Glutamatergic neuron (in vitro differentiated cells): ENCODE measurements around the gene BBX. TPM values are rescaled to one million over a fixed set of nuclear protein-coding genes. Genes with fewer than 3 reads are reported as not detected.

Experiments
- DNase-seq: peaks from one replicate; pipeline ENCODE4 v3.0.0; 2022
- H3K27ac Mint-ChIP-seq: one replicate; pipeline ENCODE4 v1.8.0; 2020; ENCODE audit warnings: mild to moderate bottlenecking, mixed read lengths, inconsistent platforms; ENCODE audit not compliant: unreplicated experiment
- H3K27me3 Mint-ChIP-seq: one replicate; pipeline ENCODE4 v1.8.0; 2020; ENCODE audit warnings: mild to moderate bottlenecking, moderate library complexity, mixed read lengths, inconsistent platforms; ENCODE audit not compliant: unreplicated experiment
- H3K36me3 Mint-ChIP-seq: one replicate; pipeline ENCODE4 v1.8.0; 2020; ENCODE audit warnings: mild to moderate bottlenecking, mixed read lengths, inconsistent platforms; ENCODE audit not compliant: unreplicated experiment
- H3K4me1 Mint-ChIP-seq: one replicate; pipeline ENCODE4 v1.8.0; 2020; ENCODE audit warnings: mild to moderate bottlenecking, low read depth, mixed read lengths, inconsistent platforms; ENCODE audit not compliant: unreplicated experiment
- H3K4me3 Mint-ChIP-seq: one replicate; pipeline ENCODE4 v1.8.0; 2020; ENCODE audit warnings: mild to moderate bottlenecking, mixed read lengths, inconsistent platforms; ENCODE audit not compliant: unreplicated experiment
- H3K9me3 Mint-ChIP-seq: one replicate; pipeline ENCODE4 v1.8.0; 2020; ENCODE audit warnings: mild to moderate bottlenecking, moderate library complexity, mixed read lengths, inconsistent platforms; ENCODE audit not compliant: unreplicated experiment
- CTCF ChIP-seq: fragments of 200-600 bp; sonication (generic); IDR thresholded peaks from one replicate; pipeline ENCODE4 v1.5.0; 2021; ENCODE audit not compliant: partially characterized antibody, unreplicated experiment
- total RNA-seq: library from RNA; stranded (reverse); fragmentation: NEBNext Ultra II Directional; extraction: Animal tissue kit (Norgen Biotek cat#: 25700); gene quantifications from one replicate; pipeline ENCODE4 v1.2.1, GENCODE V29; 2021; ENCODE audit not compliant: unreplicated experiment

Gene BBX
- total RNA-seq, 1 donor from 2014 or later: 71.0 TPM

- peaks cover 39% of the 10 kb centered on the region for H3K4me1 Mint-ChIP-seq
- DNase-seq: no peak
- TF ChIP-seq CTCF: no peak
- H3K9me3 Mint-ChIP-seq: peaks cover 2% of the 10 kb centered on the region
- H3K27ac Mint-ChIP-seq: no peak overlapping the region
- no peaks in the 10 kb centered on the region for H3K36me3 Mint-ChIP-seq
- peaks cover 5% of the 10 kb centered on the region for H3K27me3 Mint-ChIP-seq
- no peak overlapping the region for H3K4me3 Mint-ChIP-seq
Measured at GRCh38 chr3:107772016-107772415, 249.3 kb downstream of the BBX start.

GRCh38 chr3:107775974-107776373 lies 253.2 kb downstream of the BBX start:
- Mint-ChIP-seq H3K4me1 (peaks cover 31% of the 10 kb centered on the region), H3K4me3 (peak overlapping the region; percentile 74), H3K36me3 (no peaks in the 10 kb centered on the region), H3K9me3 (no peaks in the 10 kb centered on the region), H3K27me3 (no peaks in the 10 kb centered on the region), H3K27ac (peak overlapping the region; percentile 81)
- TF ChIP-seq CTCF: no peak
- DNase-seq: peak; percentile 24

GRCh38 chr3:107781253-107781652 lies 258.5 kb downstream of the BBX start:
- Mint-ChIP-seq H3K4me1 (peaks cover 15% of the 10 kb centered on the region), H3K27ac (no peak overlapping the region)

GRCh38 chr3:107782054-107782453 lies 259.3 kb downstream of the BBX start:
- no peaks in the 10 kb centered on the region for H3K27me3 Mint-ChIP-seq
- H3K4me1 Mint-ChIP-seq: peaks cover 10% of the 10 kb centered on the region
- no peaks in the 10 kb centered on the region for H3K9me3 Mint-ChIP-seq
- DNase-seq: no peak
- H3K27ac Mint-ChIP-seq: no peak overlapping the region
- no peak overlapping the region for H3K4me3 Mint-ChIP-seq
- no peak for TF ChIP-seq CTCF
- peaks cover 3% of the 10 kb centered on the region for H3K36me3 Mint-ChIP-seq

More at GRCh38 chr3:107781253-107781652, 258.5 kb downstream of the BBX start:
- no peaks in the 10 kb centered on the region for H3K36me3 Mint-ChIP-seq
- H3K9me3 Mint-ChIP-seq: no peaks in the 10 kb centered on the region
- DNase-seq: no peak
- no peak overlapping the region for H3K4me3 Mint-ChIP-seq
- no peak for TF ChIP-seq CTCF
- H3K27me3 Mint-ChIP-seq: no peaks in the 10 kb centered on the region

GRCh38 chr3:107790612-107791011 lies 267.9 kb downstream of the BBX start:
- Mint-ChIP-seq H3K27ac (no peak overlapping the region), H3K9me3 (peaks cover 3% of the 10 kb centered on the region), H3K4me3 (no peak overlapping the region), H3K36me3 (peaks cover 15% of the 10 kb centered on the region), H3K4me1 (peaks cover 20% of the 10 kb centered on the region), H3K27me3 (peaks cover 2% of the 10 kb centered on the region)
- no peak for TF ChIP-seq CTCF
- no peak for DNase-seq
